ENCODE data around the gene CDC42EP4. TPM values are rescaled to one million over a fixed set of nuclear protein-coding genes. Genes with fewer than 3 reads are reported as not detected.
"Not testable (repeated sequence)": the region's sequence is repeated elsewhere in the genome, so short reads cannot be mapped to it uniquely, and the experiment has no call there.

Gene CDC42EP4
- total RNA-seq, 1 donor, result 41.8 TPM

- no peak overlapping the region for H3K4me3 ChIP-seq (ENCODE audit: low read depth, low read length)
- DNase-seq (ENCODE audit: low read depth), result peak; percentile 71
- no peak for TF ChIP-seq CTCF (IDR thresholded peaks at IDR 0.05; ENCODE audit: insufficient read depth, low read length)
Measured at GRCh38 chr17:73316919-73317505, 5.2 kb upstream of the CDC42EP4 start.

GRCh38 chr17:73315471-73315870 lies 3.7 kb upstream of the CDC42EP4 start:
- no peak for TF ChIP-seq CTCF (IDR thresholded peaks at IDR 0.05; ENCODE audit: insufficient read depth, low read length)
- no peak overlapping the region for H3K4me3 ChIP-seq (ENCODE audit: low read depth, low read length)
- no peak for DNase-seq (ENCODE audit: low read depth)

GRCh38 chr17:73313526-73314127 lies 1.8 kb upstream of the CDC42EP4 start:
- no peak for DNase-seq (ENCODE audit: low read depth)
- no peak for TF ChIP-seq CTCF (IDR thresholded peaks at IDR 0.05; ENCODE audit: insufficient read depth, low read length)
- H3K4me3 ChIP-seq (ENCODE audit: low read depth, low read length), result no peak overlapping the region

GRCh38 chr17:73312887-73313286 lies 1.1 kb upstream of the CDC42EP4 start:
- H3K4me3 ChIP-seq (ENCODE audit: low read depth, low read length); DNase-seq (ENCODE audit: low read depth): not testable (repeated sequence)

- TF ChIP-seq CTCF (IDR thresholded peaks at IDR 0.05; ENCODE audit: insufficient read depth, low read length), result no peak
- DNase-seq (ENCODE audit: low read depth), result no peak
- H3K4me3 ChIP-seq (ENCODE audit: low read depth, low read length), result peak overlapping the region; percentile 92
Measured at GRCh38 chr17:73311428-73311780, 397 bp downstream of the CDC42EP4 start.

GRCh38 chr17:73309727-73310596 lies 1.8 kb downstream of the CDC42EP4 start:
- peak overlapping the region; percentile 92 for H3K4me3 ChIP-seq (ENCODE audit: low read depth, low read length)
- no peak for DNase-seq (ENCODE audit: low read depth)
- TF ChIP-seq CTCF (IDR thresholded peaks at IDR 0.05; ENCODE audit: insufficient read depth, low read length), result no peak

- DNase-seq (ENCODE audit: low read depth), result not testable (repeated sequence)
- peak overlapping the region; percentile 92 for H3K4me3 ChIP-seq (ENCODE audit: low read depth, low read length)
Measured at GRCh38 chr17:73308959-73309358, 2.8 kb downstream of the CDC42EP4 start.

All from fibroblast of the aortic adventitia (primary cell).